Measurements from ENCODE around the gene CCL18.

DNA sequence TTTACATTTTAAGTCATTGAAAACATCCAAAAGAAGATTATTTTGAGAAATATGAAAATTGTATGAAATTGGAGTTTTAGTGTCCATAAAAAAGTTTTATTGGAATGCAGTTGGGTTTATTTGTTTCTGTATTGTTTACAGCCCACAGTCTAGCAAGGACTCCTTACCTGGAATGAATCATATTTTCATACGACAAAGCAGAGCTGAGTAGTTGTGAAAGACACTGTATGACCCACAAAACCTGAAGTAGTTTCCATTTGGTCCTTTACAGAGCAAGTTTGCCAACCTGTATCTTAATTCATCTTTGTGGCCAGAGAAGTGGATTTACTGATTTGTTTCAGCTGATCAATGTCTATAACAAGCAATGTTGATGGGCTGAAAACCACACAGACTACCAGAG, 10.3 kb downstream of the CCL18 start:
- TF ChIP-seq FOXJ3 (CRISPR knock-in tag; IDR thresholded peaks at IDR 0.05), result no peak
- no peak for TF ChIP-seq EZH2phosphoT487 (IDR thresholded peaks at IDR 0.05; ENCODE audit: borderline replicate concordance, low read depth)
- TF ChIP-seq ELF1 (IDR thresholded peaks at IDR 0.05), result no peak
- TF ChIP-seq CTCF (IDR thresholded peaks at IDR 0.05), result no peak
- no peak for TF ChIP-seq RFX5 (IDR thresholded peaks at IDR 0.05; ENCODE audit: low read length)
- TF ChIP-seq RXRA (IDR thresholded peaks at IDR 0.05; ENCODE audit: borderline replicate concordance, low read depth), result no peak
- no peak for TF ChIP-seq EP300 (IDR thresholded peaks at IDR 0.05; ENCODE audit: borderline replicate concordance in 1 of 2, low read depth in 1 of 2, low read length in 1 of 2)
- no peak for TF ChIP-seq POLR2AphosphoS5 (IDR thresholded peaks at IDR 0.05; ENCODE audit: low read depth, low read length)
- TF ChIP-seq SIN3A (IDR thresholded peaks at IDR 0.05; ENCODE audit: borderline replicate concordance, low read depth, low read length), result no peak
- no peak for TF ChIP-seq TAF1 (IDR thresholded peaks at IDR 0.05; ENCODE audit: borderline replicate concordance, low read depth, low read length)
- no peak for TF ChIP-seq YY1 (IDR thresholded peaks at IDR 0.05; ENCODE audit: low read depth)
- TF ChIP-seq CHD2 (IDR thresholded peaks at IDR 0.05; ENCODE audit: low read length, partially characterized antibody), result no peak
- TF ChIP-seq, protein P1, sequence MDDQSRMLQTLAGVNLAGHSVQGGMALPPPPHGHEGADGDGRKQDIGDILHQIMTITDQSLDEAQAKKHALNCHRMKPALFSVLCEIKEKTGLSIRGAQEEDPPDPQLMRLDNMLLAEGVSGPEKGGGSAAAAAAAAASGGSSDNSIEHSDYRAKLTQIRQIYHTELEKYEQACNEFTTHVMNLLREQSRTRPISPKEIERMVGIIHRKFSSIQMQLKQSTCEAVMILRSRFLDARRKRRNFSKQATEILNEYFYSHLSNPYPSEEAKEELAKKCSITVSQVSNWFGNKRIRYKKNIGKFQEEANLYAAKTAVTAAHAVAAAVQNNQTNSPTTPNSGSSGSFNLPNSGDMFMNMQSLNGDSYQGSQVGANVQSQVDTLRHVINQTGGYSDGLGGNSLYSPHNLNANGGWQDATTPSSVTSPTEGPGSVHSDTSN (IDR thresholded peaks at IDR 0.05), result no peak
- no peak for TF ChIP-seq USF2 (IDR thresholded peaks at IDR 0.05; ENCODE audit: borderline replicate concordance, low read depth, low read length)
